HG03280 (cell line): Measurements from ENCODE around the gene CYB5A.

Experiments
- ATAC-seq: cut with Tn5 transposase; IDR thresholded peaks from one replicate; pipeline ENCODE4 v1.9.1; 2021; ENCODE audit warnings: mild to moderate bottlenecking, moderate library complexity; ENCODE audit not compliant: unreplicated experiment

The CYB5A gene

GRCh38 chr18:74219056-74219455, 72.7 kb downstream of the CYB5A start:
- ATAC-seq, result no peak

- no peak for ATAC-seq
Measured at GRCh38 chr18:74217476-74218143, 74.2 kb downstream of the CYB5A start.

GRCh38 chr18:74216661-74217110, 75.1 kb downstream of the CYB5A start:
- ATAC-seq, result no peak

DNA sequence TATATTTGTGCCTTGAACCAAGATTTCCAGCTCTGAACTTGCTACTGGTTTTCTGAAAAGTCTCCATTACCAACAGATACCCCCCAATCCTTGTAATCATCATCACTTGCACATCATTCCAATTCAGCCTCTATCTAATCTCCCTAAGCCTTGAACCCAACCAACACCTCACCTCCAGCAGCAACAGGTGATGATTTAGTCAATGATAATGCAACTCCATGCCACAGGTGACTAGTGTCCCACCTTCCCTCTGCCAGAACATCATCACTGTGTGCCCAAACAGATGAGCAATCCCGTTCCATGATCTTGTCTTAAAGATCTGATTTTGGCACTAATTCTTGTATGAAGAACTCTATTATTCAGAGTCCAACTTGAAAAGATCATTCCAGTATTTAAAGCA, 75.9 kb downstream of the CYB5A start:
- no peak for ATAC-seq

DNA sequence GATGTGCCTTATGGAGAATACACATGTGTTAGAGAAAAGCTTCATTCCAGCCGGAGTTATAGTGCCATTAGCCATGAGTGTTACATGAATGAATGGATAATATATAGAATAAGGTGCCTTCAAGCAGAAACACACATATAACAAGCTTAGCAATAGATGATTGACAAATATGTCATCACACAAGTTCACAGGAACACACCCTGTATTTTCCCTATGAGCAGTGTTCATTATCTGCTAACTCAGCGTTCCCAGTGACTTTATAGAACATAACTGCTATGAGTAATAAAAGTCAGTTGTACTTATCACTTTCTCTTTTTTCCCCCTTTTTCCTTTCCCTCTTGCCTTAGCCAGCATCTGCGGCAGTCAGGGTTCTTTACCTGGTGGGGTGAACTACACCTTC, 78.3 kb downstream of the CYB5A start:
- no peak for ATAC-seq

DNA sequence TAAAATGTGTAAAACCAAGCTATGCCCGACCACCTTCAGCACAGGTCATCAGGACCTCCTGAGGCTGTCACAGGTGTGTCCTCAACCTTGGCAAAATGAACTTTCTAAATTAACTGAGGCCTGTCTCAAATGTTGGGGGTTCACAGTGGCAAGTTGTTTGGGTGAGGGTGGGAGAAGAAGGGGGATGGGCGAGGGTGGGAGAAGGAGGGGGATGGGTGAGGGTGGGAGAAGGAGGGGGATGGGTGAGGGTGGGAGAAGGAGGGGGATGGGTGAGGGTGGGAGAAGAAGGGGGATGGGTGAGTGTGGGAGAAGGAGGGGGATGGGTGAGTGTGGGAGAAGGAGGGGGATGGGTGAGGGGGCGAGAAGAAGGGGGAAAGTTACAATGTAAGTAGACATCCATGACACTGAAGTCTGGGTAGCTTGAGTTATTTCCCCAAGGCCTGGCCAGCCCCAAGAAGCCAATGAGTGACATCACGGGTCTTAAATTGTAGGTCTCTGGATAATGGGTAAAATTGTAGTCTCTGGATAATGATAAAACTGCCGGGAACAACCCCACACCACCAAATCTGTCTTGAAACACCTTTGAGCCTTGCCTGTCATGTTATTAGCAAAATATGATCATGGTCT, 87.1 kb downstream of the CYB5A start:
- no peak for ATAC-seq

DNA sequence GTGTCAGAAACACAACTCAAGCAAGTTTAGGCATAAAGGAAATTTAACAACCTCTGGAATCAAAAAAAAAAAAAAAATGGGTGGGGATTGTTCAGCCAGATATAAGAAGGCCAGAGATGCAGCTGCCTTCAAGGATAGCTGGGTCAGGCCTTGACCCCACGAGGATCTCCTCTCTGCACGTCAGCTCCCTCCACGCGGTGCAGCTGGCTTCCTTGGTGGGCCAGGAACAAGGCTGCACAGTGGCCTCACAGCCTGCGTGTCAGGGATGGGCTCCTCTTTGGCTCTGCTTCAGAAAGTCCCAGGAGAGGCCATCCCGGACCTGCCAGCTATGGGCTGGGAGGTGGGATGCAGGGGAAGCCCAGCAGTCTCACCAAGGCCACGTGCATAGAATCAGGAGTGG, 88.0 kb downstream of the CYB5A start:
- ATAC-seq, result no peak
